22Rv1 (cell line): Measurements from ENCODE around the gene DTL.

Experiments
- H3K27ac ChIP-seq: fragments of 450-650 bp; 2 replicates; pipeline ENCODE4 v1.5.1; 2017
- CTCF ChIP-seq: fragments of 450-650 bp; IDR thresholded peaks from 2 replicates; pipeline ENCODE4 v1.5.1; 2017; ENCODE audit warnings: mild to moderate bottlenecking
- ZFX ChIP-seq: fragments of 450-650 bp; IDR thresholded peaks from 2 replicates; pipeline ENCODE4 v1.6.1; 2017; ENCODE audit warnings: antibody characterized with exemption, borderline replicate concordance

DTL gene

GRCh38 chr1:212119397-212119837 is 83.9 kb downstream of the DTL start:
- no peak overlapping the region for H3K27ac ChIP-seq
- TF ChIP-seq CTCF (no peak), ZFX (no peak)

GRCh38 chr1:212119863-212120262 is 84.3 kb downstream of the DTL start:
- TF ChIP-seq ZFX (no peak), CTCF (no peak)
- no peak overlapping the region for H3K27ac ChIP-seq

DNA sequence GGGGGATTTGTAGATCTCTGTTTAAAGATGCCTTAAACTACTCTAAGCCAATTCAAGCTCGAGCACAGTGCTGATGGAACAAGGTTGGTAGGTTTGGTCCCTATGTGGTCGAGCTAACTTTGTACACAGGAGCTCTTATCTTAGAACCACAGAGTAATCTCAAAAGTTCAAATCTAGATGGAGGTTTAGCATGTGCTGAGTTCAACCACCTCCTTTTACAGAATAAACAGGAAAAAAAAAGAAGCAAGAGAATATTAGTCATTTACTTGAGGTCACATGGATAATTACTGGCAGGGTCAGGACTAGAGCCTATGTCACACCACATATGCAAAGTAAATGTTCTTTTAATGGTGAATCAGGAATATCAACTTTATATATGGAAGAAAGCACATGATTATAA is 86.2 kb downstream of the DTL start:
- no peak overlapping the region for H3K27ac ChIP-seq
- no peak for TF ChIP-seq ZFX
- no peak for TF ChIP-seq CTCF

DNA sequence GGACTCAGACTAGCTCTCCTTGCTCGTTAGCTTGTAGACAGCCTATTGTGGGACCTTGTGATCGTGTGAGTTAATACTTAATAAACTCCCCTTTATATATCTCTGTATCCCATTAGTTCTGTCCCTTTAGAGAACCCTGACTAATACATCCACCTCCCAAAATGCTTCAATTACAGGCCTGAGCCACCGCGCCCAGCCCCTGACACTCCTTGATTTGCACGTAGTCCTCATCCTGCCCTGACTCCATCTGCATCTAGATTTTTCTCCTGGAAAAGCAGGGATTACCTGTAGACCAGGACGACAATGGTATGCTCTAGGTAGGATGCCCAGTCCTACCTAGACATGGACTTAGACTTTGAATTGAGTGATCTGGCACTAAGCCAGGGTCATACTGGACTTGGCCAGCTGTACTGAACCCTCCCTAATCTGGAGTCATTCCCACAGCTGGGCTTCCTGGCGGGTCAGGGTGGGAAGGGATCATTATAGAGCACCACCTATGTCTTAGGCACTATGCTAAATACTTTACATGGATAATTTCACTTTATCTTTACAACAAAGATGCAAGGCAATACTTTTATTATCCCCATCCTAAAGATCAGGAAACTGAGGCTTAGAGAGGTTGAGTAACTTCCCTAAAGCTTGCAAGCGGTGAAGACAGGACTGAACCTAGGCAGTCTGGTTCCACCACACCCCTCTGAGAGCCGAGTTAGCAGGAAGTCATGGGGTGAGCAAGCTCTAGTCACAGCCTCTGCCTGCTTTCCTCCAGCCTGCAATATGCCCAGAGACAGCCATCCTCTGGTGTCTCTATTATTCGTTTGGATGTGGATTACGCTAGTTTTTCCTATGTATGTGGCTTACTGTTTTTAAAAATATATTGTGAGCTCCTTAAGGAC is 89.4 kb downstream of the DTL start:
- no peak overlapping the region for H3K27ac ChIP-seq
- TF ChIP-seq CTCF, result no peak
- no peak for TF ChIP-seq ZFX

DNA sequence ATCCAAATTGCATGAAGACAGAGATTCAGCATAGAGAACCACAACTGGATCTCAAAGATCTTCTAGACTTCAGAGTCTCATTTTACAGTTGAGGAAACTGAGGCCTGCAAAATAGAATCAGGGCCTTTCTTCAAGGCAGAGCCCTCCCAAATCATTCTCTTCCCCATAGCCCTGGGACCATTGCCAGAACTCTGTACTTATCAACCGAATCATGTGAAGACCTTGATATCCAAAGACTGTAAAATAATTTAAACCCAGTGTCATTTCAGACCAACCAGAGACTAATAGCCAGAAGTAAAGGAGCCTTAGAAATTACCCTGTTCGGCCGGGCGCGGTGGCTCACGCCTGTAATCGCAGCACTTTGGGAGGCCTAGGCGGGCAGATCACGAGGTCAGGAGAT is 90.1 kb downstream of the DTL start:
- H3K27ac ChIP-seq, result no peak overlapping the region
- TF ChIP-seq ZFX, result no peak
- no peak for TF ChIP-seq CTCF

DNA sequence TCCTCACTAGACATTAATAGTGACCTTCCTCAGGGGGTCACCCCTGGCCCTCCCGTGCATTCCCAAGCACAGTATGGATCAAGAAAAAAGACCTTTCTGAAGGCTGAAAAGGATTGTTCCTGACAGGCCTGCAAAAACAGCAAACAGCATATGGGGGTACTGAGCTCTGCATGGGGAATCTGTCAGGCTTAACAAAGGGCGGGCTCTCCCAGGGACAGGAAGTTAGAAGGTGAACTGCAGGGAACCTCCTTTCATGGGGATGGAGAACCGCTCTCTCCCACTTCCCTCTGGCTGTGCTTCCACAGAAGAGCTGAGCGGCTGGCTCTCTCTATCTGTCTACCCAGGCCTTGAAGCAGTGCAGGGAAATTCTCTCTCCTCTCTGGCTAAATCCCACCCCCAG is 91.7 kb downstream of the DTL start:
- no peak for TF ChIP-seq CTCF
- TF ChIP-seq ZFX, result no peak
- no peak overlapping the region for H3K27ac ChIP-seq

- H3K27ac ChIP-seq, result no peak overlapping the region
- TF ChIP-seq CTCF (no peak), ZFX (no peak)
Measured at GRCh38 chr1:212129781-212130180, 94.2 kb downstream of the DTL start.
